NCI-H2107 (cell line): Measurements from ENCODE around the gene GPRC6A.

Experiments
- DNase-seq: peaks from one replicate; lab custom pipeline; 2025; lab: John Stamatoyannopoulos, UW

The GPRC6A gene

DNA sequence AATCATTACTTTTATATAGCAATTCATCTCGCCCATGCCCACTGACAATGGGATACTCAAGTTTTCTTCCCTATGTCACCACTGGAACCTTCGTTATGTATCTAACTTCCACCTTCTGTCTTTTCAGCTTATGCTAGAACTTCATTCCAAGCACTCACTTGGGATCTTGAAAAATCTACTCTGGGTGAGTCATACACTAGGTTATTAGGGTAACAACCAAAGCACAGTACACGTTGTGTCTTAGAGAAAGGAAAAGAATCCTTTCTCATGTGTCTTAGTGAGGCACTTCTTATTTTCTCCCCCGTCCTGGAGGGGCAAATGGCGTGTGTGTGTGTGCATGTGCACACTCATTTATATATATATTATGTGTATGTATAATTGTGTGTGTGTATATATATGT lies 45.0 kb downstream of the GPRC6A start:
- no peak for DNase-seq

DNA sequence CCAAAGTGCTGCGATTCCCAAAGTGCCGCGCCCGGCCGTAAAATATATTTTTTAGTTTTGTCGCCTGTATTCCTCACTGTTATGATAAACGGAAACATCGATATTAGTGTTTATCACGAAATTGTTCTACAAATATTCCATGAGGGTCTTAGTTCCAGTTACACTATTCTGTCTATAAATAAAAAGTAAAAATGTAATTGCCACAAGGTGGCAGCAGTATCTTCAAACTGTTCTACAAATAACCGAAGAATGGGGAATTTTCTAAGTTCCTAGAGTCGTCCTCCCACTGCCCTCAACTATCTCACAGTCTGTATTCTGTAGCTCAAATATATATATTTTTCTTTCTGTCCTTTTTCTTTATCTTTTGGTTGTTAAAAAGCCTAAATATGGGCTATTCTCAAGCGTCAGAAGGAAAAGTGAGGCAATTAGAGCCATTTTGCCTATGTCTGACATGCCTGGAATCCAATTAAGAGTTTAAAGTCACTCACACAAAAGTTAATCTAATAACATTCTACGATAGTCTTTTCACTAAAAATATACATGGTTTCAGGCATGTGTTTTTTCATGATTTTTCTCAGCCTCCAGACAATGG lies 49.2 kb downstream of the GPRC6A start:
- no peak for DNase-seq

DNA sequence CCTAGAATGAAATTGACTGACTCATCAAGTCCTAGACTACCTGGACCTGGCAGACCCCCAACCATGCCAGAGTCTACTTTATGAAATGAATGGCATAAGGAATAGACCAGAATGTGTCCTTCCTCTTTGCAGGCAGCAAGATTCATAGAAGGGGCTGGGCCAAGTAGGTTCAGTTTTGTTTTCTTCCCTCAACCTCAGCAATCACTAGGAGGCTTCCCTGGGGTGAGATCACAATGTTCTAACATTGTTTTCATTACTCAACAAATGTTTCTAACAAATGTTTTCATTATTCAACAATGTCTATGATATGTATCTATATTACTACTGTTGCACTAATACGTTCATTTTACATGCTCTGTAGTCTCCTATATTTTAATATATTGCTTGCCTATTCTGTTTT lies 55.0 kb downstream of the GPRC6A start:
- no peak for DNase-seq

DNA sequence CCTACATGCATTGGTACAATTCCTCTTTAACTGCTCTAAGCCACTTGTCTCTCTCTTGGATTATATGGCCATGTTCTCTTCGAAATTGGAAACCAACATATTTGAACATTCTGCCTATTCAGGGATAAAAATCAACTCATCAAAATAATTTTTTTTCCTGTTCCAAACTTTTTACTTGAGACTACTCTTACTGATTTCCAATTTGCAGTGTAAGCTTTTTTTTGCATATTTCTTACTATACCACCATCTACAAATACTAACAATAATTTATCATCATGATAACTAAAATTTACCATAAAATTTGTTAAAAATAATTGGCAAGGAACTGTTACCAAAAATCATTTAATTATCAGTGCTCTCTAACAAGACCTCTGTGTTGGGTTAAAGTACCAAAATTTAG lies 56.4 kb downstream of the GPRC6A start:
- DNase-seq, result no peak

DNA sequence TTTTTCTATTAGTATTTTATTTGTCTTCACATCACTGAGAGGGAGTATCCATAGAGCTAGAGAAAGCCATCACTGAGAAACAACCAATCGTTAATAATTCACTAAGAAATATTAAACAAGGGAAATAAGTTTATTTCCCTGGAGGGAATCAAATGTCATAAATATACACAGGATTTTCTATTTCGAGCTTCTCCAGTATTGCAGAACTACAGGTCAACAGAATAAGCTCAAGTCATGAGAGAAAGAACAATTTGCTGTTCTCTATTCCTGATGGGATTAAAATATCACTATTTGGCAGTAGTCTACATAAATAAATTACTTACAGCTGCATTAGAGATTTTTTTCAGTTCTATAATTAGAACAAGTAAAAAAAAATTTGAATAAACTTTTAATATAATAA lies 61.2 kb downstream of the GPRC6A start:
- DNase-seq, result no peak

DNA sequence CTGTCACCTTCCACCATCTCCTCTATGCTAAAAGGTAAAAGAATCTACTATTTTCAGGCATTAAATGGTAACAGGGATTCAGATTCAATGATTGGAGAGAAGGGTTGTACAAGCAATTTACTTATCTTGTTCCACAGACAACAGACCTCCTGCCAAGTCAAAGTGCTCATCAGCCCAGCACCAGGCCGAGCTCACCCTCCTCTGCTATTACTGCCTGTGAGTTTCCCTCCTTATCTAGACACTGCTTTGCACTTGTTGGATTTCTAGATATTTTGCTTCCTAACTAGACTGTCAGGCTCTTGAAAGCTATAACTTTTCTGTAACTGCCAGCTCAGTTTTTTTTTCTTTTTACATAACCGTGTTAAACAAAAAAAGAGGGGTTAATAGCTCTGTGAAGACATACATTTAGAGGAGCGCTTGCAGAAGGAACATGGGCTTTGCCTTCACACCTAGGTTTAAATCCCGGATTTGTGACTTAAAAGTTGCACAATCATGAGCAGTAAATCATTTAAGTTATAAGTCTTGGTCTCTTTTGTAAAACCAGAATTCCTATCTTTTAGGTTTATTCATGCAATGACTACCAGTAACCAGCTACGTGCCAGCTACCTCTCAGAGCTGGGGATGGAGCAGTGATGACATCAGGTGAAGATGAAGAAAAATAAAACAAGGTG lies 62.2 kb downstream of the GPRC6A start:
- no peak for DNase-seq

DNA sequence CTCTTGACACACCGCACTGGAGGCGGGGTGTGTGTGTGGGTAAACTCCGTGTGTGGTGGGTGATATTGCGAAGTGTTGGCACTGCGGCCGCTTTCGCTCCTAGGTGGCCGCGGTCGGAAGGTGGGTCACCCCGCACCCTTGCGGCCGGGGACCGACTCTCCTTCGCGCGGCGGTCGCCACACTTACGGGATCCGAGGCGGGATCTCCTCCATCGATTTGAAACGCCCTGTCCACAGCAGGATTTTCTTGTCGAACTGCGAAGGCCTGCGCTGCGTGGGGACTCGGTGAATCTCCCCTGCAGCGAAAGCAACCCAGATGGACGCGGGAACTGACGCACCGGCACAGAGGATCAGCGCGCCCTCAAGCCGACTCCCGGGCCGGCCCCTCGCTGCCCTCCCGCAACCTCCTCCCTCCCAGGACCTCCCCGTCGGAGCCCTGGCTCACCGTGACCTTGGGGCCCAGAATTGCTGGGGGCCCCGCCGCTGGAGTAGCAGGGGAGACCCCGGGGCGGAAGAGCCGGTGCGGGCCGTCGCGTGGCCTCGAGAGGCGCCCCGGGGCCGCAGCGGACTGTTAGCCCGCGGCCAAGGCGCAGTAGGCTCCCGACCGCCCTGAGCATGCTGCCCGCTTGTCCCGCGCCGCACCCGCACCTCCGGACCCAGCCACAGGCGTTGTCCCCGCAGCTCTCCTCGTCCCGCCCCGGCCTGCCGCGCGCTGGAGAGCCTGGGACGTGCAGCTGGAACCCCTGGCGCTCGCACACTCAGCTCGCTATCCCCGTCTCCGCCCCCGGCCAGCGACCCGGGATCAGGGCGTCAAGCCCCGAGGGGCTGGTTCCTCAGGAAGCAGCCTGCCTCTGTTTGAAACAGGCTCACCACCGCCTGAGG lies 63.7 kb downstream of the GPRC6A start, which contains the start of gene FAM162B:
FAM162B (minus strand) TSS at position 759 of the 881 bp plus-strand sequence; CDS start at position 616, 143 bp downstream.
- no peak for DNase-seq

DNA sequence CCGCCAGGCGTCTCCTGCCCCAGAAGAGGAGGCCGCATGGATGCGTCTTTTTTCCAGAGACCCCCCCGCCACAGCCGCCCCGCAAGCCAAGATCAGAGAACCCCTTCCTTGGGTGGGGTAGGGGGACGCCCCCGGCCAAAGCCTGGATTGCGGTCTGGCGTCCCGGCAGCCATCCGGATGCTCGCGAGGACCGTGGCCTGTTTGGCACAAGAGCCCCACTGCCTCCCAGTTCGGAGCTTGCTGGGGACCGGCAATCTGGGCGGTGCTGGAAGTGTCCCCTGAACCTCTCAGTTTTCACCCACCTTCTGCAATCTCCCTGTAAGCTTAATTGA lies 64.3 kb downstream of the GPRC6A start:
- DNase-seq, result no peak

DNA sequence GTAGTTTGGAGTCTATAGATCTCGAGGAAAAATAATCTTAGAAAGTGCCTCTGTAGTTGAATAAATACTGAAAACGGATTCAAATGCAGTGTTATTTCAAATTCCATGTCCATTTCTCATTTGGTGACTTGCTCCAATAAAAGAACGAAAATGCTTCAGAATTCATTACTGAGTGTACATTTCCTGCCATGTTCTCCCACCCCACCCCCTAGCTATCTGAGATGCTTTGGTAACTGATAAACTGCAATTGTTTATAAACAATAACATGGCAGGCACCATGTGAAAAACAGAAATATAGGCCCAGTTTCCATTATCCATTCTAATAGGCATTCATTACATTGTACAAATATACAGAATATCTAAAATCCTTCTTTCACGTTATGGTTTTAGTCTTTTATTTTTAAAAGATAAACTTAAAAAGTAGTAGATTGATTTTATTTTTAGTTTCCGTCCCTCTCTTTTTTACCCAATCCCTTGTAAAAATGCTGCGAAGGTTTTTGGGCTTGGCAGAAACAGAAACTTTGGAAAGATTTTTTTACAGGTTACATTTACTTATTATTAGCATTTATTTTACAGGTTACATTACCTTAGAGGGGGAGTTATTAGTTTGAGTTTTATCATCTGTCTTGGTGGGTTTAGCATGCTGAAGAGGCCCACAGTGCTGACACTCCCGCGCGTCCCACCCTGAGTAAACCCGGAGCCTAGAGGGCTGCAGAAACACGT lies 64.8 kb downstream of the GPRC6A start:
- DNase-seq, result no peak

DNA sequence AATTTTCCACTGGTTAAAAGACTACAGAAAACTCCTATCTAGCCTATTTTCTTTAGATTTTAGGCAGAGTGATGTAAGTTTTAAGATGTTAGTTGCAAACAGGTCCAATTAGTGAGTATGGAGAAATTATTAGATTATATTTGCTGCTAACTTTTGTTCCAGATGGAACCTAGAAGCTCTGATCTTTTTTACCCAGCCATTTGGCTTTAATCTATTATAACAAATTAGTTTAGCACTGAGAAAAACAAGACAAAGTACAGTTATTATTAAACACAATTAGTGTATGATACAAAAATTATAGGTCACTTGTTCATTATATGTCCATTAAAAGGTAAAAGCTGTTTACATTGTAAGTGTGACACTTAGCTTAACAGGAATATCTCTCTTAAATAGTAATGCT lies 65.8 kb downstream of the GPRC6A start:
- DNase-seq, result no peak

DNA sequence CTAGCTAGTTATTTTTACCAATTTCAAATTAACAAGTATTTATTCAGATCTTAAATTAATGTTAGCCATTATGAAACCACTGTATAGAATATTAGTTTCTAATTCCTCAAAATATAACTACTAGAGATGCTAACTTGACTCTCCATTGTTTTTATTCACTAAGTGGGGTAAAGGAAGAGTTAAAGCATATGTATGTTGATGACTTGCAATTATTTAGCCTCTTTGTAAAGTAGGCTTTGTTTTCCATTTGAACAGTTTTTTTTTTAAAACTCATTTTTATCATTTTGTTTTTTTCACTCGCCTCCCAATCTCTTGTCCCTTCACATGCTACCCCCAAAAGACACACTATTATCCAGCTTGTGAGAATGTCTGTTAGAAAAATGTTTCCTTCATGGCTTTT lies 66.6 kb downstream of the GPRC6A start:
- no peak for DNase-seq

DNA sequence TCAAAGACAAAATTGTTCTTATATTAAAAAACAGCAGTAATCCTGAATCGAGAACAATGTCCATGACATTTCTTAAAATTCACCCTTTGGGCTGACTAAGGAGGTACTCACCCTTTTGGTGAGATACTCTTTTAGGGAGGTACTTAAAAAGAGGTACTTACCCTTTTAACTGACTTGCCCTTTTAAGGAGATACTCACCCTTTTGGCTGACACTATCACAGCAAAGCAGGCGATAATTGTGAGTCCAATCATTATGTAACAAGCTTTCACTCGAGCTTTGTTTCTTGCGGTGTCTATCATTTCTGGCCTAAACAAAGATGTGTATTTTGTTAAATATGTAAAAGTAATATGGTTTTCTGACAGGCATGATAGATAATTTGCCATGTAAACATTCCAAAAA lies 67.1 kb downstream of the GPRC6A start:
- no peak for DNase-seq

DNA sequence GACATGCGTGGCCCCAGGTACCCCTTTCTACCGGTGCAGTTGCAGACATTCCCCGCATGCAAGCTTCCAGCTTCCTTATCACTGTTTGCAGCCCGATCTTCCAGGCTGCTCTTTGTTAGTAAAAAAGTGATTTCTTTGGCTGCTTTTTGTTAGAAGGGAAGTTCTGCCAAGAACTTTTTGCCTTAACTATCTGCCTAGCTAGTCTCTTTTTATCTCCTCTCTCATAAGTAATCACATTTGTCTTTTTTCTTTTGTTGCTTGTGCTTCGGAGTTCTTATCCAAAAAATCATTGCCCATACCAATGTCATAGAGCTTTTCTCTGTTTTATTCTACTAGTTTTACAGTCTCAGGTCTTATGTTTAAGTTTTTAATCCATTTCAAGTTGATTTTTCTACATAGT lies 83.7 kb downstream of the GPRC6A start:
- no peak for DNase-seq
